ENCODE results near the gene NBEA. TPM values are rescaled to one million over a fixed set of nuclear protein-coding genes. Genes with fewer than 3 reads are reported as not detected.

The NBEA gene
- total RNA-seq, 2 experiments from 2014 or later, result 0.26 to 0.29 TPM

DNA sequence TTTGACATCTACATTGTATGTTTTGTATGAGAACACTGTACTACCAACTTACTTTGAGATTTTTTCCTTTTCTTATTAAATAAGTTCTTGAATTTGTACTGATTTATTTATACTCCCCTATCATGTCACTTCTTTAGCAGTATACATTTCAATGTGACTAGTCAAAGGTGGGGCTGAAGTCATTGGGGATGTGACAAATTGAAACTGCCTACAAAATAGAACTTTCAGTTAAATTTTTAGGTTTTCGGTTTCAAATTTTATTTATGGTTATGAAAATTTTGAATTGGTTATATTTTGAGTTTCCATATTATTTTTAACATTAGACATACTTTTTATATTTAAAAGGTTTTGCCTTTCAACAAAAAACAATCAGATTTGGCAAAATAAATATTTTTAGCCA is 221.6 kb downstream of the NBEA start:
- H3K9me3 Mint-ChIP-seq, result no peaks in the 10 kb centered on the region
- no peaks in the 10 kb centered on the region for H3K27me3 Mint-ChIP-seq
- H3K27ac Mint-ChIP-seq, result no peak overlapping the region
- CTCF ChIA-PET, result interaction anchor here (0.9 to 1.3 kb wide), 3 partner anchors 10 to 98 kb away, joined by 3 read pairs; no protein-coding TSS in a partner anchor
- peaks cover 4% of the 10 kb centered on the region for H3K4me1 Mint-ChIP-seq (ENCODE audit: low read depth)
- no peak overlapping the region for H3K4me3 Mint-ChIP-seq
- intact Hi-C loops (cut with micrococcal nuclease), result loop anchor here (5.0 kb wide), 2 partner anchors 1361 to 1936 kb away; no protein-coding TSS in a partner anchor
- no peak for DNase-seq
- POLR2A ChIA-PET, result no interaction called here
- H3K36me3 Mint-ChIP-seq, result no peaks in the 10 kb centered on the region

DNA sequence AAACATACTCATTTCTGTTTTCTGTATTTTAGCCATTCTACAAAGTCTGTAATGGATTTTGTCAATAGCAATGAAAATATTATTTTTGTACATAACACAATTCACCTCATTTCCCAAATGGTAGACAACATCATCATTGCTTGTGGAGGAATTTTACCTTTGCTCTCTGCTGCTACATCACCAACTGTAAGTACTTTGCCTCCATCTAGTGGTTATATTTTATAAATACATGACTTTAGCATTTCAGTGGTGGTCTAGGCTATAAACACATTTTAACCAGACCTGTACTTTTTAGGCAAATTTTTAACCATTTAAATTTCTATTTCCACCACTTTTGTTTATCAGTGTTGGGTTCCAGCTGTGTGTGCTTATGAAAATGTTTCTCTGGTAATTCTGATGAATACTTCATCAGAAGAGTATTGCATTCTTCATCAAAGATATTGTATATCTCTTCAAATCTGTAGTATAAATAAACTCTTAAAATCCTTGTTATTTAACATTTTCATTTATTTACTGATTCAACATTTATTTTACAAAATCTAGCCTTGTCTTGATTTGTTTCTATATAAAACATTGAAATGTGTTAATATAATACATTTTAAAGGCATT is 222.4 kb downstream of the NBEA start:
- Mint-ChIP-seq H3K36me3 (no peaks in the 10 kb centered on the region), H3K27me3 (no peaks in the 10 kb centered on the region), H3K27ac (no peak overlapping the region), H3K4me3 (no peak overlapping the region), H3K4me1 (ENCODE audit: low read depth) (peaks cover 4% of the 10 kb centered on the region), H3K9me3 (no peaks in the 10 kb centered on the region)
- no peak for DNase-seq
- POLR2A ChIA-PET, result no interaction called here
- CTCF ChIA-PET, result interaction anchor here (0.9 to 1.3 kb wide), 4 partner anchors 8 to 98 kb away, joined by 3 read pairs; no protein-coding TSS in a partner anchor
- intact Hi-C loops (cut with micrococcal nuclease), result loop anchor here (5.0 kb wide), 2 partner anchors 1362 to 1937 kb away; no protein-coding TSS in a partner anchor

DNA sequence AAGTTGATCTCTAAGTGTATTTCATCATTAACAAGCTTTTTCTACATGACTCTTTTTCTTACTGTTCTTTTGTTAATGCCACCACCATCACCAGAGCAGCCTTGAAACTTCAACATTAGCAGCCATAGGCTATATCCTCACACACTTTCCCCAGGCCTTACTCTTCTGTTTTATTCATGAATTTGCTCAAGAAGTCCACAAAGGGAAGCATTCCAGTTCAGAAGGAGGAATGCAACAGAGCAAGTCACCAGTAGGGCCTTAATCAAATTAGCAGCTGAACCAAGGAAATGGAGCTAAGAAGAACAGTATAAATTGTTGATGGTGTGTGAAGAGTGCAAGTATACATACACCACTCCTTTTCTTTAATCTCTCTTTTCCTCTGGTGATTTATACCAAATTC is 223.1 kb downstream of the NBEA start:
- H3K4me3 Mint-ChIP-seq, result no peak overlapping the region
- H3K27me3 Mint-ChIP-seq, result no peaks in the 10 kb centered on the region
- no peak for DNase-seq
- no peak overlapping the region for H3K27ac Mint-ChIP-seq
- CTCF ChIA-PET, result interaction anchor here (1.2 kb wide), 1 partner anchor 9 kb away, joined by 3 read pairs; no protein-coding TSS in a partner anchor
- H3K9me3 Mint-ChIP-seq, result no peaks in the 10 kb centered on the region
- POLR2A ChIA-PET, result no interaction called here
- H3K4me1 Mint-ChIP-seq (ENCODE audit: low read depth), result peaks cover 4% of the 10 kb centered on the region
- no peaks in the 10 kb centered on the region for H3K36me3 Mint-ChIP-seq
- intact Hi-C loops (cut with micrococcal nuclease), result no loop called here

DNA sequence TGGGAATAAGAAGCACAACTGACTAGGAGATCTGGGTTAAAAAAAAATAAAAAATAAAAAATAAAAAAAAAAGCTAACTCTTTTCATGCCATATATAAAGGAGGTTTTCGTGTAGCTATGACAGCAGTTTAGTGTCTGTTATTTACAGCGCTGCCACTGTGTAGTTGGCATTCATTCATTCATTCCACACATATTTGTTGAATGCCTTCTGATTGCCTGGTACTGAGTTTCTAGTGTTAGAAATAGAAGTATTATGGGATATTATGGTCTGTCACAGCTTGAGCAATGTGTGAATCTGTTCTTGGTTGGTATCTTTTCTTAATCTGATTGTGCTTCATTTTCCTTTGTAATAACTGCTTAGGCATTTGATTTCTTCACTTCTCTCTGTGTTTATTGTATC is 237.4 kb downstream of the NBEA start:
- CTCF ChIA-PET, result no interaction called here
- no peaks in the 10 kb centered on the region for H3K36me3 Mint-ChIP-seq

DNA sequence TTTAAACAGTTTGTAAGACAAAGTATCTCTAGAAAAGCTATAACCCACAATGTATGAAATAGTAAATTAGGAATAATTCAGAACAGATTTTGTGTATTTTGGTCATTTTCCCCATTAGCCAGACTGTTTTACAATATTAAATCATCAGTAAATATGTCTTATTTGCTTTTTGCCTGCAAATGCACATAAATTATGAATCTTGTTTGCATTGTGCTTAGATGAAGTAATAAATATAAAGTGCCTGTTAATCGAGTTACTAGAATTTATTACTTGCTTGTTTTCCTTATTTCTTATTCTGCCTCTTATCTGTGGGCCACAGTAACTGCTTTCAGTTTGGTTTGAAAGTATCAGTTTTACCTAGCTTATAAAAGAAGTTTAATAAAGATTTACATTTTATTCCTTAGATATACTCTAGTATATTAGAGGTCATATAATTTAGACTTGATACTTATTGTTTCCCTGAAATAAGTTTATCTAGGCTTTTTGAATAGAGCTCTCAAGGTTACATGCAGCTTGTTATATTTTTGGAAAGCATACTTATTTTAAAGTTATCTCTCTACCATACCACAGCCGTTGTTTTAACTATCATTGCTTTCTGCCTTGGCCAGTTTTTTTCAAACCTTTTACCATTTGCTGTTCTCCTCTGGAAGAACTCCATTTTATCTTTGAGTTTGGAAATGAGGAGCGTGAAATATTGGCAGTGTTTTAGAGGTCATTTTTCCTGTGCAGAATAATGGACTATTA is 238.0 kb downstream of the NBEA start:
- H3K36me3 Mint-ChIP-seq, result no peaks in the 10 kb centered on the region
- POLR2A ChIA-PET, result no interaction called here
- no peaks in the 10 kb centered on the region for H3K4me1 Mint-ChIP-seq (ENCODE audit: low read depth)

More for the DNA sequence above, 237.4 kb downstream of the NBEA start:
- intact Hi-C loops (cut with micrococcal nuclease), result no loop called here
- Mint-ChIP-seq H3K27ac (no peak overlapping the region), H3K4me3 (no peak overlapping the region), H3K9me3 (no peaks in the 10 kb centered on the region), H3K4me1 (ENCODE audit: low read depth) (no peaks in the 10 kb centered on the region), H3K27me3 (no peaks in the 10 kb centered on the region)
- DNase-seq, result no peak
- POLR2A ChIA-PET, result no interaction called here

DNA sequence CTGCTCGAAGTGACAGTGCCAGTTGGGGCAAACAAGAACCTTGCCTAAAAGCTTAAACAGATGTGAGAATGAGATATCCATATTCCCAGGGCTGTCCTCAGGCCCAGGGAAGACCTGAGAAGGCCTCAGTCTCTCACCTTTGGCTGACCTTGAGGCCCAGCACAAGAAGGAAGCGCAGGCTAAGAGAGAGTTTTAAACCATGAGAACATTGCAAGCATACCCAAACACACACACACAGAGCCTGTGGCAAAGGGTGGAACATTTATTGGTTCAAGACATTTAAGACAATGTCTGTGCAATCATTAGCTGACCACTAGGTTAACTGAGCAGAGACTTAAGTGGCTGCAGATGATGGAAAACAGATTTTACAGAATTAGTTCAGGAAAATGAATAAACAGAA is 248.2 kb downstream of the NBEA start:
- ChIA-PET CTCF (no interaction called here), POLR2A (no interaction called here)
- no peak overlapping the region for H3K4me3 Mint-ChIP-seq
- no peaks in the 10 kb centered on the region for H3K27me3 Mint-ChIP-seq
- intact Hi-C loops (cut with micrococcal nuclease), result no loop called here
- peaks cover 6% of the 10 kb centered on the region for H3K9me3 Mint-ChIP-seq
- H3K4me1 Mint-ChIP-seq (ENCODE audit: low read depth), result no peaks in the 10 kb centered on the region
- peaks cover 2% of the 10 kb centered on the region for H3K36me3 Mint-ChIP-seq
- no peak overlapping the region for H3K27ac Mint-ChIP-seq
- DNase-seq, result no peak

More for the DNA sequence above, 238.0 kb downstream of the NBEA start:
- Mint-ChIP-seq H3K27ac (no peak overlapping the region), H3K4me3 (no peak overlapping the region), H3K27me3 (no peaks in the 10 kb centered on the region), H3K9me3 (no peaks in the 10 kb centered on the region)
- CTCF ChIA-PET, result no interaction called here
- intact Hi-C loops (cut with micrococcal nuclease), result no loop called here
- DNase-seq, result no peak

DNA sequence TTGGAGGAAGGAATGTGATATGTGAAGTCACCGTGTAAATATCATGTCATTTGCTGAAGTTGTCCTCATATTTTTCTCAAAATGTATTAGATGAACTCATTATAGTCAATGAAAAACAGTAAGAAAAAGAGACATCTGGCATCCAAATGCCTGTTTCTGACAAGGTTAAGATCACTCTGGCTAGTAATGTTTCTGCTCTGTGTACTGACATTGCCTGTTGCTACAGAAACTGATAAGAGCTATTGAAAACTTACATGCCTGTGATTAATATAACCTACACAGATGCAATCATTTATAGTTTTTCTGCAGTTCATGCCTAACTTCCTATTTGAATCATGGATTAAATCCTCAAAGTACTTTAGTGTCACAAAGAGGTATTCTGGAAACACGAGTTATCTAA is 249.8 kb downstream of the NBEA start:
- no peaks in the 10 kb centered on the region for H3K4me1 Mint-ChIP-seq (ENCODE audit: low read depth)
- DNase-seq, result no peak
- peaks cover 6% of the 10 kb centered on the region for H3K9me3 Mint-ChIP-seq
- H3K36me3 Mint-ChIP-seq, result peaks cover 2% of the 10 kb centered on the region
- H3K4me3 Mint-ChIP-seq, result no peak overlapping the region
- ChIA-PET CTCF (no interaction called here), POLR2A (no interaction called here)
- H3K27ac Mint-ChIP-seq, result no peak overlapping the region
- no peaks in the 10 kb centered on the region for H3K27me3 Mint-ChIP-seq
- intact Hi-C loops (cut with micrococcal nuclease), result no loop called here

DNA sequence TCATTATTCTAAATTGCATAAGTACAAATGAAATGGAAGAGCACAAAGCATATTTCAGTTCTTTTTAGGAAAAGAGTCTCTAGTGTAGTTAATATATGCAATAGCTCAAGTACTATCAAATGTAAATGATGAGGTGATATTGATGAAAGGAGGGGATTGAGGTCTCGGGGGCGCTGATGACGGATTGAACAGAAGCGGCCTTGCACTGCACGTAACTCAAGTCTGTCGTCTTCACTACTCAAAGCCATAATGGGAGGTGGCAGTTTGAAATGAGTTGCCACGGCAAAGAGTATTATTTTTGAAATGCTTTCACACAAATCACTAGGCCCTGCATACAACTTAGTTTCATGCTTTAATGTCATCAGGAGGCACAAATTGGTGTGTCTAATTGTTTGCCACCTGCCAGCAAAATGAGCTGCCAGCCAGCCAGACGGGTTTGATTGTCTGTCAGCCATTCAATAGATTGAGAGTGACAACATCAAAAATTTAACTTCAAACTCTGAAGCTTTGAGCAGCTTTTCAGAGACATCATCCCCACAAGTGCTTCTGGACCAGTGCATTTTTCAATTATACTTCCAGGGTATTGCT is 256.6 kb downstream of the NBEA start:
- Mint-ChIP-seq H3K9me3 (no peaks in the 10 kb centered on the region), H3K4me3 (no peak overlapping the region), H3K27ac (no peak overlapping the region), H3K36me3 (no peaks in the 10 kb centered on the region), H3K4me1 (ENCODE audit: low read depth) (no peaks in the 10 kb centered on the region), H3K27me3 (no peaks in the 10 kb centered on the region)
- intact Hi-C loops (cut with micrococcal nuclease), result no loop called here
- ChIA-PET CTCF (no interaction called here), POLR2A (no interaction called here)
- no peak for DNase-seq

DNA sequence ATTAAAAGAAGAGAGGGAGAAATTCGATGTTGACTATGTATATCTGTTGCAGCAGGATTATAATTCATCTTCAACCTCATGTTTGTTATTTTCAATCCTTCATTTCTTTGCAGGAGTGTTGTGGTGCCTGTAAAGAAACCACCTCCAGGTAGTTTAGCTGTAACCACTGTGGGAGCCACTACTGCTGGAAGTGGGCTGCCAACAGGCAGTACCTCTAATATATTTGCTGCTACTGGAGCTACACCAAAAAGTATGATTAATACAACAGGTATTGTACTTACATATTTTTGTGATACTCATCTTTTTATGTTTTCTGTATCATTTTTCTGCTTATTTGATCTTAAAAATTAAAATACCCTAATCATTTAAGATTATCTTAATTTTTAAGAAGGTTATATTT is 266.5 kb downstream of the NBEA start:
- no peaks in the 10 kb centered on the region for H3K4me1 Mint-ChIP-seq (ENCODE audit: low read depth)
- no peaks in the 10 kb centered on the region for H3K36me3 Mint-ChIP-seq
- no peak for DNase-seq
- intact Hi-C loops (cut with micrococcal nuclease), result no loop called here
- H3K4me3 Mint-ChIP-seq, result no peak overlapping the region
- ChIA-PET CTCF (no interaction called here), POLR2A (no interaction called here)
- no peak overlapping the region for H3K27ac Mint-ChIP-seq
- no peaks in the 10 kb centered on the region for H3K27me3 Mint-ChIP-seq
- no peaks in the 10 kb centered on the region for H3K9me3 Mint-ChIP-seq

DNA sequence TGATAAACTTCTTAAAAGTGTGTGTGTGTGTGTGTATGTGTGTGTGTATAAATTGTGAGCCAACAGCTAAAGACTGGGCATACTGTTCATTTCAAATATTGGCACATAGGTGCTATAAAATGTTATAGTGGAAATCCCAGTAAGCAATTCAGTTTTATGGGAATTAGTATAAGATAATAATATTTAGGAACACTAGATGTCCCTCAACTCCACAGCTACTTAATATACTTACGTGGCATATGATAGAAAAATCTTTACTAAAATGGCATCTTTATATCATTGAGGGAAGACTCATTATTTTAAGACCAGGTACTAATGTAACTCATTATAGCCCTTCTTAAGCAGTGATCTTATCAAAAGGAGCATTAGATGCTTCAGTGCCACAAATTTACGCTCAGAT is 268.2 kb downstream of the NBEA start:
- intact Hi-C loops (cut with micrococcal nuclease), result no loop called here
- no peaks in the 10 kb centered on the region for H3K27me3 Mint-ChIP-seq
- no peak overlapping the region for H3K27ac Mint-ChIP-seq
- H3K4me1 Mint-ChIP-seq (ENCODE audit: low read depth), result no peaks in the 10 kb centered on the region
- no peaks in the 10 kb centered on the region for H3K9me3 Mint-ChIP-seq
- ChIA-PET POLR2A (no interaction called here), CTCF (no interaction called here)
- no peaks in the 10 kb centered on the region for H3K36me3 Mint-ChIP-seq
- no peak overlapping the region for H3K4me3 Mint-ChIP-seq
- no peak for DNase-seq

DNA sequence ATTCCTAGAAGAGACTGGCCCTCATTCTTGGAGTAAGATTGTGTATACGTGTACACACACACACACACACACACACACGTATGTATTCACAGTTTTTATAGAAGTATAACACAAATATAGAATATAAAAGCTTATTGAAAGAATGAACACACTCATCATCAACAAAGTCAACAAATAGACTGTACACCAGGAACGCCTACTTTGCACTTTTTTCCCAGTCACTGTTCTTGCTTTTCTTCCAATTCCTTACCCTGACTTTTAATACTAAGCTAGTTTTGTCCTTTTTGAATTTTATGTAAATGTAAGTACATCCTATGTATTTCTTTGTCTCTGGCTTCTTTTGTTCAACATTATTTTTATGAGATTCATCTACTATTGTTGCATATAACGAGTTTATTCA is 269.9 kb downstream of the NBEA start:
- POLR2A ChIA-PET, result no interaction called here
- no peak overlapping the region for H3K4me3 Mint-ChIP-seq
- DNase-seq, result no peak
- CTCF ChIA-PET, result no interaction called here
- H3K27me3 Mint-ChIP-seq, result no peaks in the 10 kb centered on the region
- H3K36me3 Mint-ChIP-seq, result no peaks in the 10 kb centered on the region
- no peak overlapping the region for H3K27ac Mint-ChIP-seq
- intact Hi-C loops (cut with micrococcal nuclease), result no loop called here
- H3K4me1 Mint-ChIP-seq (ENCODE audit: low read depth), result no peaks in the 10 kb centered on the region
- no peaks in the 10 kb centered on the region for H3K9me3 Mint-ChIP-seq

DNA sequence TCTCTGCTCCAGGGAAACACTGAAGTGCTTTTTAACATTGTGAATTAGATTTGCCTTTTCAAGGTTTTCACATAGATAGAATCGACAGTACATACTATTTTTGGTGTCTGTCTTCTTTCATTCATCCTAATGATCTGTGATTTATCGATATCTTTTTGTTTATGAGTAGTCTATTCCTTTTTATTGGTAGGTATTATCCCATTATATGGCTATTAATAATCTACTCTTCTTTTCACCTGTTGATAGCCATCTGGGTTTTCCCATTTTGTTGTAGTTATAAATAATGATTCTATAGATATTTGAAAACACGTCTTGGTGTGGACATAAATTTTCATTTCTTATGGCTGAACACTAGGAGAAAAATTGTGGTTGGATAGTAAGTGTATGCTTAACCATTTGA is 271.8 kb downstream of the NBEA start:
- no peak overlapping the region for H3K4me3 Mint-ChIP-seq
- no peaks in the 10 kb centered on the region for H3K4me1 Mint-ChIP-seq (ENCODE audit: low read depth)

DNA sequence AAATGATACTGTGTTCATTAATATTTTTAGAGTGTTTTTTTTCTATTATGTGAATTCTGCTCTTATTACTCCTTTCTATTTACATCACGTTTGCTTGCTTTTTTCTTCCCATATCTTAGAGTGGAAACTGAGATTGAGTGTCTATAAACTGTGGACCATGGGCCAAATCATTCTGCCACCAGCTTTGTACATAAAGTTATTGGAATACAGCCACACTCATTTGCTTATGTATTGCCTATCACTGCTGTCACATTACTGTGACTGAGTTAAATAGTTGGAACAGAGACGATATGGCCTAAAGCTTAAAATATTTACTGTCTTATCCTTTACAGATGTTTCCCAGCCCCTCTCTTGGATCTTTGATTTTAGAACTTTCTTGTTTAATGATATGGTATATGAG is 274.1 kb downstream of the NBEA start:
- Mint-ChIP-seq H3K9me3 (no peaks in the 10 kb centered on the region), H3K27ac (no peak overlapping the region), H3K27me3 (no peaks in the 10 kb centered on the region), H3K4me3 (no peak overlapping the region), H3K36me3 (no peaks in the 10 kb centered on the region), H3K4me1 (ENCODE audit: low read depth) (no peaks in the 10 kb centered on the region)
- POLR2A ChIA-PET, result no interaction called here
- intact Hi-C loops (cut with micrococcal nuclease), result no loop called here
- no peak for DNase-seq
- CTCF ChIA-PET, result no interaction called here

More for the DNA sequence above, 271.8 kb downstream of the NBEA start:
- DNase-seq, result no peak
- Mint-ChIP-seq H3K27ac (no peak overlapping the region), H3K27me3 (no peaks in the 10 kb centered on the region), H3K9me3 (no peaks in the 10 kb centered on the region), H3K36me3 (no peaks in the 10 kb centered on the region)
- POLR2A ChIA-PET, result no interaction called here
- intact Hi-C loops (cut with micrococcal nuclease), result no loop called here
- CTCF ChIA-PET, result no interaction called here
